MM.1S (cell line): ENCODE measurements around the gene APOM.

Experiments used
- DNase-seq: peaks from one replicate; pipeline ENCODE4 v3.0.0-alpha.2; 2015
- H2AFZ ChIP-seq: fragments of 300-600 bp; sonication (generic); 2 replicates; pipeline ENCODE4 v1.6.0; 2016; ENCODE audit warnings: antibody characterized with exemption, low read length
- H3F3A ChIP-seq: fragments of 300-600 bp; sonication (generic); 2 replicates; pipeline ENCODE4 v1.6.1; 2016; ENCODE audit warnings: mild to moderate bottlenecking, antibody characterized with exemption, low read length, moderate library complexity, mixed read lengths; ENCODE audit not compliant: insufficient read depth
- H3K27ac ChIP-seq: fragments of 300-600 bp; sonication (generic); 2 replicates; pipeline ENCODE4 v1.5.1; 2016; ENCODE audit warnings: mild to moderate bottlenecking, low read length
- H3K27me3 ChIP-seq: fragments of 300-600 bp; sonication (generic); replicated peaks from 2 replicates; pipeline ENCODE4 v1.6.0; 2016; ENCODE audit warnings: low read length; ENCODE audit not compliant: insufficient read depth
- H3K36me3 ChIP-seq: fragments of 300-600 bp; sonication (generic); replicated peaks from 2 replicates; pipeline ENCODE4 v1.6.1; 2016; ENCODE audit warnings: mild to moderate bottlenecking, low read length, mixed read lengths; ENCODE audit not compliant: insufficient read depth
- H3K4me1 ChIP-seq: fragments of 300-600 bp; sonication (generic); 2 replicates; pipeline ENCODE4 v1.6.1; 2016; ENCODE audit warnings: low read length, mixed read lengths
- H3K4me2 ChIP-seq: fragments of 300-600 bp; sonication (generic); 2 replicates; pipeline ENCODE4 v1.6.0; 2016; ENCODE audit warnings: low read depth, low read length
- H3K4me3 ChIP-seq: fragments of 300-600 bp; sonication (generic); 2 replicates; pipeline ENCODE4 v1.5.1; 2016; ENCODE audit warnings: low read length, mixed read lengths
- H3K79me2 ChIP-seq: fragments of 300-600 bp; sonication (generic); 2 replicates; pipeline ENCODE4 v1.6.1; 2016; ENCODE audit warnings: mixed run types, low read length, mixed read lengths
- H3K9ac ChIP-seq: fragments of 300-600 bp; sonication (generic); 2 replicates; pipeline ENCODE4 v1.6.1; 2016; ENCODE audit warnings: low read length, mixed read lengths
- H3K9me2 ChIP-seq: fragments of 300-600 bp; sonication (generic); replicated peaks from 2 replicates; pipeline ENCODE4 v1.6.1; 2016; ENCODE audit warnings: mild to moderate bottlenecking, low read length, mixed read lengths; ENCODE audit not compliant: insufficient read depth
- H3K9me3 ChIP-seq: fragments of 300-600 bp; sonication (generic); replicated peaks from 2 replicates; pipeline ENCODE4 v1.6.1; 2016; ENCODE audit warnings: mild to moderate bottlenecking, low read length, mixed read lengths; ENCODE audit not compliant: insufficient read depth
- H4K20me1 ChIP-seq: fragments of 300-600 bp; sonication (generic); 2 replicates; pipeline ENCODE4 v1.6.1; 2016; ENCODE audit warnings: mild to moderate bottlenecking, low read length, moderate library complexity, mixed read lengths; ENCODE audit not compliant: insufficient read depth
- CTCF ChIP-seq: fragments of 300-600 bp; sonication (generic); IDR thresholded peaks from 2 replicates; pipeline ENCODE4 v1.5.1; 2016; ENCODE audit warnings: antibody characterized with exemption, low read length, mixed read lengths
- EZH2 ChIP-seq: fragments of 300-600 bp; sonication (generic); optimal IDR thresholded peaks from 2 replicates; pipeline ENCODE3; 2017; ENCODE audit warnings: low read depth, mild to moderate bottlenecking, antibody characterized with exemption, low read length, mixed read lengths
- EZH2phosphoT487 ChIP-seq: fragments of 300-600 bp; sonication (generic); IDR thresholded peaks from 2 replicates; pipeline ENCODE4 v1.6.1; 2018; ENCODE audit warnings: antibody characterized with exemption, low read length

The APOM gene

GRCh38 chr6:31680226-31681134 is 24.8 kb downstream of the APOM start, which contains the start of gene LY6G5C:
TSS of gene LY6G5C (minus strand) at chr6:31681067. CDS start at chr6:31680373, 694 bp downstream.
- no peaks in the 10 kb centered on the region for H3K9me2 ChIP-seq
- no peaks in the 10 kb centered on the region for H4K20me1 ChIP-seq
- H3K79me2 ChIP-seq, result no peaks in the 10 kb centered on the region
- H3K9me3 ChIP-seq, result no peaks in the 10 kb centered on the region
- no peaks in the 10 kb centered on the region; the same call in 1 of the 2 replicates for H3K4me1 ChIP-seq
- peak within 1 kb of the TSS; percentile 63 for H3K4me3 ChIP-seq
- peak; percentile 65 for DNase-seq
- no peak within 1 kb of the TSS for H3K27ac ChIP-seq
- peak within 1 kb of the TSS; percentile 93 for H3K4me2 ChIP-seq
- H2AFZ ChIP-seq, result peak within 1 kb of the TSS; percentile 94
- peak within 1 kb of the TSS; percentile 58; the same call in 1 of the 2 replicates for H3K9ac ChIP-seq
- no peaks in the 10 kb centered on the region for H3K27me3 ChIP-seq
- no peaks in the 10 kb centered on the region for H3K36me3 ChIP-seq
- TF ChIP-seq CTCF, result peak; percentile 64
- no peak for TF ChIP-seq EZH2
- peaks cover 5% of the 10 kb centered on the region; the same call in 1 of the 2 replicates for H3F3A ChIP-seq

GRCh38 chr6:31681135-31681671 is 25.5 kb downstream of the APOM start:
- no peaks in the 10 kb centered on the region for H3K27me3 ChIP-seq
- H2AFZ ChIP-seq, result peak overlapping the region; percentile 94
- H3K36me3 ChIP-seq, result no peaks in the 10 kb centered on the region
- H3K9me3 ChIP-seq, result no peaks in the 10 kb centered on the region
- DNase-seq, result peak; percentile 23
- no peaks in the 10 kb centered on the region for H4K20me1 ChIP-seq
- H3K4me2 ChIP-seq, result peak overlapping the region; percentile 93
- TF ChIP-seq EZH2, result no peak
- H3K79me2 ChIP-seq, result no peaks in the 10 kb centered on the region
- H3K27ac ChIP-seq, result no peak overlapping the region
- H3F3A ChIP-seq, result no peaks in the 10 kb centered on the region
- no peaks in the 10 kb centered on the region for H3K9me2 ChIP-seq
- peak overlapping the region; percentile 63 for H3K4me3 ChIP-seq
- peak overlapping the region; percentile 58; the same call in 1 of the 2 replicates for H3K9ac ChIP-seq
- H3K4me1 ChIP-seq, result no peaks in the 10 kb centered on the region; the same call in 1 of the 2 replicates

- Histone ChIP-seq H3K9ac (no peak overlapping the region), H3F3A (no peaks in the 10 kb centered on the region), H4K20me1 (no peaks in the 10 kb centered on the region), H3K4me3 (no peak overlapping the region), H3K36me3 (no peaks in the 10 kb centered on the region), H3K9me2 (no peaks in the 10 kb centered on the region), H3K4me2 (no peak overlapping the region), H3K9me3 (no peaks in the 10 kb centered on the region), H2AFZ (no peak overlapping the region), H3K27ac (no peak overlapping the region), H3K4me1 (no peaks in the 10 kb centered on the region; the same call in 1 of the 2 replicates), H3K27me3 (no peaks in the 10 kb centered on the region), H3K79me2 (no peaks in the 10 kb centered on the region)
- DNase-seq, result no peak
- TF ChIP-seq EZH2 (no peak), CTCF (no peak), EZH2phosphoT487 (no peak)
These were observed 27.9 kb downstream of the APOM start for GRCh38 chr6:31683591-31683990.

GRCh38 chr6:31686483-31686882 is 30.8 kb downstream of the APOM start:
- Histone ChIP-seq H3K4me3 (no peak overlapping the region), H3K9ac (no peak overlapping the region), H3F3A (no peaks in the 10 kb centered on the region), H3K4me2 (no peak overlapping the region), H3K4me1 (no peaks in the 10 kb centered on the region), H2AFZ (no peak overlapping the region), H3K9me3 (no peaks in the 10 kb centered on the region), H4K20me1 (no peaks in the 10 kb centered on the region), H3K9me2 (no peaks in the 10 kb centered on the region), H3K27me3 (no peaks in the 10 kb centered on the region), H3K36me3 (no peaks in the 10 kb centered on the region), H3K79me2 (no peaks in the 10 kb centered on the region), H3K27ac (no peak overlapping the region)
- no peak for TF ChIP-seq EZH2
- TF ChIP-seq CTCF, result no peak
- no peak for TF ChIP-seq EZH2phosphoT487
- DNase-seq, result no peak
